K562 (cell line): ENCODE measurements around the gene GNAI2. TPM values are rescaled to one million over a fixed set of nuclear protein-coding genes. Genes with fewer than 3 reads are reported as not detected.

Source experiments
- ATAC-seq: fragments of 200-7000 bp; cut with Tn5 transposase; 3 replicates; pipeline ENCODE4 v1.9.1; 2020; ENCODE audit warnings: moderate library complexity
- BruUV-seq: library from RNA; stranded (reverse); fragments of 400-500 nt; replicated peaks from 2 replicates; lab custom pipeline; 2021; lab: Mats Ljungman, UMichigan
- CTCF ChIA-PET: fragments of 300-600 bp; formaldehyde crosslinking; extraction: SDS; loops from one replicate; lab custom pipeline; 2021; ENCODE audit warnings: low intra/inter-chr PET ratio; lab: Yijun Ruan, JAX
- POLR2A ChIA-PET: fragments of 300-600, 350-650 bp; sonication (Branson Sonifier 250); formaldehyde crosslinking; extraction: SDS; loops from one replicate; lab custom pipeline; 2021; ENCODE audit warnings: antibody characterized with exemption, inconsistent platforms; lab: Yijun Ruan, JAX
- DNase-seq, 4 experiments: peaks; one replicate each; pipeline versions ENCODE4 v3.0.0 to v3.0.0-alpha.2; 2011 to 2018; ENCODE audit warnings: low spot score in 3 of 4, mixed read lengths in 3 of 4; ENCODE audit errors: extremely low read depth in 1 of 4
- FAIRE-seq: peaks from 2 replicates; lab custom pipeline; 2011; peaks lifted over from hg19 to GRCh38; lab: Jason Lieb, UNC
- H2AFZ ChIP-seq: 2 replicates; pipeline ENCODE4 v1.6.0; 2011; ENCODE audit warnings: low read depth, low read length, control low read depth, inconsistent platforms
- H3K27ac ChIP-seq: fragments of 200-600 bp; 3 replicates; pipeline ENCODE4 v1.8.0; 2011; ENCODE audit warnings: low read depth, mild to moderate bottlenecking, control low read depth, inconsistent platforms, low read length, moderate library complexity, mixed read lengths; ENCODE audit errors: extremely low read depth
- H3K27me3 ChIP-seq, 2 experiments: fragments of 300-600 bp in 1 of 2; 2 replicates in 1 of 2; 3 replicates in 1 of 2; pipeline versions ENCODE4 v1.6.0 to v1.8.0; 2011; ENCODE audit warnings: inconsistent platforms in 2 of 2, low read length in 2 of 2, mild to moderate bottlenecking in 1 of 2, mixed read lengths in 1 of 2, moderate library complexity in 1 of 2; ENCODE audit not compliant: control insufficient read depth in 2 of 2, insufficient read depth in 2 of 2
- H3K36me3 ChIP-seq: fragments of 300-600 bp; 3 replicates; pipeline ENCODE4 v1.8.0; 2011; ENCODE audit warnings: mild to moderate bottlenecking, low read length, inconsistent platforms; ENCODE audit not compliant: control insufficient read depth, insufficient read depth
- H3K4me1 ChIP-seq, 2 experiments: fragments of 200-600 bp in 1 of 2; replicated peaks in 1 of 2; 2 replicates in 1 of 2; 3 replicates in 1 of 2; pipeline versions ENCODE4 v1.5.1 to v1.8.0; 2011; ENCODE audit warnings: inconsistent platforms in 2 of 2, low read length in 2 of 2, mild to moderate bottlenecking in 1 of 2, mixed read lengths in 1 of 2, moderate library complexity in 1 of 2; ENCODE audit not compliant: control insufficient read depth in 2 of 2, insufficient read depth in 2 of 2
- H3K4me2 ChIP-seq: 2 replicates; pipeline ENCODE4 v1.6.1; 2011; ENCODE audit warnings: low read length, control low read depth, inconsistent platforms, mixed read lengths; ENCODE audit not compliant: insufficient read depth
- H3K4me3 ChIP-seq: fragments of 200-600 bp; sonication (generic), shearing (Covaris generic); 2 replicates; pipeline ENCODE4 v1.5.1; 2016; ENCODE audit warnings: control low read depth, inconsistent platforms
- H3K79me2 ChIP-seq: fragments of 200-600 bp; 3 replicates; pipeline ENCODE4 v1.8.0; 2011; ENCODE audit warnings: low read length, inconsistent platforms; ENCODE audit not compliant: control insufficient read depth, insufficient read depth
- H3K9ac ChIP-seq, 2 experiments: 2 replicates each; pipeline versions ENCODE4 v1.6.0 to v1.6.1; 2011; ENCODE audit warnings: low read depth in 2 of 2, low read length in 2 of 2, control low read depth in 1 of 2, inconsistent platforms in 1 of 2, mild to moderate bottlenecking in 1 of 2, mixed read lengths in 1 of 2; ENCODE audit not compliant: insufficient read depth in 1 of 2
- H3K9me1 ChIP-seq: one replicate; pipeline ENCODE4 v1.6.0; 2011; ENCODE audit warnings: inconsistent platforms, mild to moderate bottlenecking, low read length, moderate library complexity; ENCODE audit not compliant: control insufficient read depth, insufficient read depth
- H3K9me3 ChIP-seq: replicated peaks from 2 replicates; pipeline ENCODE4 v1.5.1; 2011; ENCODE audit warnings: low read depth, low read length, inconsistent platforms; ENCODE audit not compliant: control insufficient read depth, insufficient read depth
- H4K20me1 ChIP-seq: replicated peaks from 2 replicates; pipeline ENCODE4 v1.6.1; 2011; ENCODE audit warnings: low read length, inconsistent platforms, mixed read lengths; ENCODE audit not compliant: control insufficient read depth, insufficient read depth
- CREM ChIP-seq: IDR thresholded peaks from 2 replicates; pipeline ENCODE4 v1.6.1; 2014; ENCODE audit warnings: antibody characterized with exemption, low read depth
- FOS ChIP-seq: IDR thresholded peaks from 3 replicates; pipeline ENCODE4 v1.6.1; 2011; ENCODE audit not compliant: insufficient read length; ENCODE audit errors: extremely low read depth
- LEF1 ChIP-seq: fragments of 450-650 bp; IDR thresholded peaks from 2 replicates; pipeline ENCODE4 v1.6.1; 2016; ENCODE audit warnings: mild to moderate bottlenecking
- PHF20 ChIP-seq: fragments of 450-650 bp; IDR thresholded peaks from 2 replicates; pipeline ENCODE4 v1.6.1; 2018; ENCODE audit not compliant: partially characterized antibody
- SIX5 ChIP-seq, 2 experiments: IDR thresholded peaks; 2 replicates each; pipeline ENCODE4 v1.6.1; 2011; ENCODE audit warnings: low read length in 2 of 2, borderline replicate concordance in 1 of 2, low read depth in 1 of 2, mild to moderate bottlenecking in 1 of 2, moderate library complexity in 1 of 2; ENCODE audit not compliant: insufficient read depth in 1 of 2
- WGBS: fragments of 100-300 bp; shearing (Covaris generic); methylation state at CpG from one replicate; pipeline ENCODE4 v1.1.6; 2016; ENCODE audit warnings: low coverage, mixed read lengths; ENCODE audit not compliant: insufficient coverage; ENCODE audit errors: missing lambda C conversion rate; 5-methylcytosine and 5-hydroxymethylcytosine counted together
- in situ Hi-C: fragments of 300-500 bp; cut with MboI; formaldehyde crosslinking; loops from 4 replicates; pipeline ENCODE4 v1.15.0; 2018; ENCODE audit warnings: inconsistent platforms, mixed read lengths
- intact Hi-C: fragments of 100-400 bp; cut with micrococcal nuclease; formaldehyde crosslinking; loops from 2 replicates; pipeline ENCODE4 v1.14.2; 2022
- polyA plus RNA-seq, 8 experiments: library from polyadenylated mRNA; depleted of rRNA in 4 of 8; stranded (reverse) in 5 of 8; unstranded in 3 of 8; fragments of >200 nt; fragmentation: Nextera tagmentation in 2 of 8; fragmentation: Illumina TruSeq in 1 of 8; extraction: Ambion mirVana in 2 of 8; extraction: Trizol in 1 of 8; gene quantifications; 2 replicates each; pipeline versions ENCODE4 v1.2.1 to v1.2.3, GENCODE V29; 2011 to 2014; ENCODE audit warnings: inconsistent platforms in 1 of 8, missing spikeins in 1 of 8
- total RNA-seq, 7 experiments: library from RNA; depleted of rRNA in 6 of 7; stranded (reverse); fragments of >200 nt in 6 of 7; fragmentation: Illumina TruSeq in 2 of 7; extraction: Trizol in 2 of 7; gene quantifications; 2 replicates each; pipeline versions ENCODE4 v1.2.1 to v1.2.3, GENCODE V29; 2011 to 2021; ENCODE audit warnings: low replicate concordance in 1 of 7
- TF ChIP-seq, protein P1 (sequence below): sonication (generic); IDR thresholded peaks from 2 replicates; pipeline ENCODE4 v1.6.1; 2016

GNAI2 gene
- total and polyA plus RNA-seq, 9 of the 15 experiments (the other 6 are each of a cell fraction or from before 2014, with no cell fraction given) = 1.1 to 72.2 (median 42.7) TPM

DNA sequence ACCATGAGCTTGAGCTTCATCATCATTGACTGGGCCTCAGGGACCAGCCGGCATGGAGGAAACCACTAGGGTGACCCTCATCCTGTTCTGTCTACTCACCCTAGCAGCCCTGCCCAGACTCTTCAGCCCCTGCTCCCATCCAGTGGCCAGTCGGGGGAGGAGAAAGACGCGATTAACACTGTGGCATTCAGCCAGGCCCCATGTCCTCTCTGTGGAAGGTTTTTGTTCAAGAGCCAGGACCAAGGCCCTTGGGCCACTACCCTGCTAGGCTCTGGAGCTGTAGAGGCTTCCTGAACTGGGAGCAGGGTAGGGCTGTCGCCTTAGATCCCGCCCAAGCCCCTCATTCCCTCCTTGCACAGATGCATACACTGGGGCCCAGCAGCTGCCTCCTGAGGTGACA is 15.9 kb upstream of the GNAI2 start (continued):
- no peak for TF ChIP-seq LEF1
- TF ChIP-seq PHF20 = no peak
- TF ChIP-seq CREM = no peak
- TF ChIP-seq FOS = no peak

- Histone ChIP-seq H3K27ac (no peak overlapping the region), H3K36me3 (no peaks in the 10 kb centered on the region), H3K27me3 (peaks cover 3 to 19% of the 10 kb centered on the region in 2 experiments; a peak in 2 of 5 replicates), H3K9me1 (no peaks in the 10 kb centered on the region), H3K4me1 (peaks cover 0 to 6% of the 10 kb centered on the region in 2 experiments; a peak in 3 of 5 replicates), H3K79me2 (no peaks in the 10 kb centered on the region), H3K4me3 (no peak overlapping the region), H3K4me2 (no peak overlapping the region), H3K9ac (no peak overlapping the region), H2AFZ (no peak overlapping the region), H4K20me1 (no peaks in the 10 kb centered on the region), H3K9me3 (no peaks in the 10 kb centered on the region)
- in situ Hi-C loops (no loop called here), intact Hi-C loops (no loop called here)
- POLR2A ChIA-PET = interaction anchor here (0.7 to 0.9 kb wide), 2 partner anchors 11 to 71 kb away, joined by 3 read pairs; partner anchors contain the start of gene IFRD2
- TF ChIP-seq SIX5 (IDR thresholded peaks at IDR 0.05; ENCODE audit: borderline replicate concordance in 1 of 2, insufficient read depth in 1 of 2, low read depth in 1 of 2, low read length in 2 of 2) = no peak
- TF ChIP-seq, protein P1, sequence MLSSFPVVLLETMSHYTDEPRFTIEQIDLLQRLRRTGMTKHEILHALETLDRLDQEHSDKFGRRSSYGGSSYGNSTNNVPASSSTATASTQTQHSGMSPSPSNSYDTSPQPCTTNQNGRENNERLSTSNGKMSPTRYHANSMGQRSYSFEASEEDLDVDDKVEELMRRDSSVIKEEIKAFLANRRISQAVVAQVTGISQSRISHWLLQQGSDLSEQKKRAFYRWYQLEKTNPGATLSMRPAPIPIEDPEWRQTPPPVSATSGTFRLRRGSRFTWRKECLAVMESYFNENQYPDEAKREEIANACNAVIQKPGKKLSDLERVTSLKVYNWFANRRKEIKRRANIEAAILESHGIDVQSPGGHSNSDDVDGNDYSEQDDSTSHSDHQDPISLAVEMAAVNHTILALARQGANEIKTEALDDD = no peak
- FAIRE-seq (no peak), ATAC-seq (no peak), DNase-seq (no peak)
- no CpG with 5 or more reads among the region's 4 CpGs for WGBS
- CTCF ChIA-PET = no interaction called here
- BruUV-seq = no TSS peak
Observed at GRCh38 chr3:50221051-50221410, 15.0 kb upstream of the GNAI2 start.
